Mammary epithelial cell (primary cell): ENCODE measurements around the gene DAAM2.

Source experiments
- CTCF ChIP-seq, 2 donors: IDR thresholded peaks in 1 of 2; conservative IDR thresholded peaks in 1 of 2; 2 replicates each; pipeline ENCODE4 v1.5.1; 2011 to 2012; ENCODE audit warnings: inconsistent platforms in 2 of 2, low read length in 2 of 2, mild to moderate bottlenecking in 2 of 2, control low read depth in 1 of 2, low read depth in 1 of 2; ENCODE audit not compliant: insufficient read depth in 1 of 2; ENCODE audit errors: extremely low read depth in 1 of 2
- EZH2 ChIP-seq: IDR thresholded peaks from 2 replicates; pipeline ENCODE4 v1.6.1; 2012; ENCODE audit warnings: low read length, inconsistent platforms, borderline replicate concordance

GRCh38 chr6:39903656-39904055 is 111.5 kb downstream of the DAAM2 start:
- TF ChIP-seq CTCF (conservative IDR thresholded peaks at IDR 0.05 in 1 of 2, IDR thresholded peaks at IDR 0.05 in 1 of 2; ENCODE audit: extremely low read depth in 1 of 2, insufficient read depth in 1 of 2, low read depth in 1 of 2, low read length in 2 of 2) (no peak), EZH2 (no peak)
